HG03460 (cell line): ENCODE results near the gene ADCY7.

Experiments used
- ATAC-seq: cut with Tn5 transposase; IDR thresholded peaks from one replicate; pipeline ENCODE4 v1.9.1; 2021; ENCODE audit not compliant: unreplicated experiment

Gene ADCY7

GRCh38 chr16:50247906-50248608 is 18.3 kb upstream of the ADCY7 start:
- no peak for ATAC-seq

- ATAC-seq = no peak
Measured at GRCh38 chr16:50248845-50249244, 17.5 kb upstream of the ADCY7 start.

- ATAC-seq = no peak
Measured at GRCh38 chr16:50251375-50252081, 14.8 kb upstream of the ADCY7 start.

- no peak for ATAC-seq
Measured at GRCh38 chr16:50252082-50252611, 14.2 kb upstream of the ADCY7 start.

- ATAC-seq = no peak
Measured at GRCh38 chr16:50252874-50253513, 13.4 kb upstream of the ADCY7 start.

- ATAC-seq = no peak
Measured at GRCh38 chr16:50253514-50253910, 12.8 kb upstream of the ADCY7 start.

GRCh38 chr16:50254072-50254471 is 12.3 kb upstream of the ADCY7 start:
- no peak for ATAC-seq

- no peak for ATAC-seq
Measured at GRCh38 chr16:50255538-50255937, 10.8 kb upstream of the ADCY7 start.

GRCh38 chr16:50256604-50257003 is 9.7 kb upstream of the ADCY7 start:
- no peak for ATAC-seq

GRCh38 chr16:50257876-50258275 is 8.5 kb upstream of the ADCY7 start:
- no peak for ATAC-seq

- ATAC-seq = no peak
Measured at GRCh38 chr16:50259334-50260205, 6.8 kb upstream of the ADCY7 start.

- ATAC-seq = no peak
Measured at GRCh38 chr16:50260206-50261159, 5.9 kb upstream of the ADCY7 start.

- ATAC-seq = no peak
Measured at GRCh38 chr16:50261160-50261706, 5.1 kb upstream of the ADCY7 start.

GRCh38 chr16:50261707-50262235 is 4.6 kb upstream of the ADCY7 start:
- no peak for ATAC-seq

- no peak for ATAC-seq
Measured at GRCh38 chr16:50263060-50263909, 3.1 kb upstream of the ADCY7 start.

- peak; percentile 24 for ATAC-seq
Measured at GRCh38 chr16:50263940-50264929, 2.1 kb upstream of the ADCY7 start.

- ATAC-seq = no peak
Measured at GRCh38 chr16:50265260-50265659, 1.1 kb upstream of the ADCY7 start.
